K562 (cell line): ENCODE data around the gene RAB6B. TPM values are rescaled to one million over a fixed set of nuclear protein-coding genes. Genes with fewer than 3 reads are reported as not detected.
A peak's percentile ranks its signal among the peaks of the same experiment; 100 is the strongest.

Experiments used
- ATF1 ChIP-seq, 2 experiments: fragments of 450-650 bp in 1 of 2; IDR thresholded peaks; 2 replicates each; pipeline ENCODE4 v1.6.1; 2016; ENCODE audit warnings: missing compliant biosample characterization in 1 of 2, missing genetic modification characterization in 1 of 2
- CEBPB ChIP-seq: fragments of 450-650 bp; IDR thresholded peaks from 2 replicates; pipeline ENCODE4 v1.6.1; 2016; ENCODE audit warnings: missing genetic modification characterization, missing compliant biosample characterization
- ZNF41 ChIP-seq: fragments of 250-450 bp; sonication (Bioruptor Pico); conservative IDR thresholded peaks from 2 replicates; pipeline ENCODE4 v1.4.0; 2020; ENCODE audit warnings: mild to moderate bottlenecking
- ZNF699 ChIP-seq: fragments of 250-450 bp; sonication (Bioruptor Pico); IDR thresholded peaks from 2 replicates; pipeline ENCODE4 v1.8.0; 2021; ENCODE audit warnings: mild to moderate bottlenecking, moderate library complexity; ENCODE audit not compliant: insufficient replicate concordance
- polyA plus RNA-seq, 8 experiments: library from polyadenylated mRNA; depleted of rRNA in 4 of 8; stranded (reverse) in 5 of 8; unstranded in 3 of 8; fragments of >200 nt; fragmentation: Nextera tagmentation in 2 of 8; fragmentation: Illumina TruSeq in 1 of 8; extraction: Ambion mirVana in 2 of 8; extraction: Trizol in 1 of 8; gene quantifications; 2 replicates each; pipeline versions ENCODE4 v1.2.1 to v1.2.3, GENCODE V29; 2011 to 2014; ENCODE audit warnings: inconsistent platforms in 1 of 8, missing spikeins in 1 of 8
- total RNA-seq, 7 experiments: library from RNA; depleted of rRNA in 6 of 7; stranded (reverse); fragments of >200 nt in 6 of 7; fragmentation: Illumina TruSeq in 2 of 7; extraction: Trizol in 2 of 7; gene quantifications; 2 replicates each; pipeline versions ENCODE4 v1.2.1 to v1.2.3, GENCODE V29; 2011 to 2021; ENCODE audit warnings: low replicate concordance in 1 of 7
- TF ChIP-seq, protein P1 (sequence below), 2 experiments: fragments of 450-650 bp in 1 of 2; sonication (generic) in 1 of 2; formaldehyde crosslinking in 1 of 2; IDR thresholded peaks in 1 of 2; conservative IDR thresholded peaks in 1 of 2; 2 replicates each; pipeline versions ENCODE4 v1.6.1 to v1.8.1; 2016 to 2023; ENCODE audit warnings: mild to moderate bottlenecking in 2 of 2, moderate library complexity in 2 of 2, inconsistent platforms in 1 of 2, missing genetic modification reagents in 1 of 2
- TF ChIP-seq, protein P2 (sequence below): fragments of 250-450 bp; sonication (Bioruptor Pico); IDR thresholded peaks from 2 replicates; pipeline ENCODE4 v1.4.0; 2020; ENCODE audit warnings: mild to moderate bottlenecking, moderate library complexity

RAB6B gene
- total and polyA plus RNA-seq, 9 of the 15 experiments (the other 6 are each of a cell fraction or from before 2014, with no cell fraction given) = 0.60 to 18.1 (median 1.5) TPM

DNA sequence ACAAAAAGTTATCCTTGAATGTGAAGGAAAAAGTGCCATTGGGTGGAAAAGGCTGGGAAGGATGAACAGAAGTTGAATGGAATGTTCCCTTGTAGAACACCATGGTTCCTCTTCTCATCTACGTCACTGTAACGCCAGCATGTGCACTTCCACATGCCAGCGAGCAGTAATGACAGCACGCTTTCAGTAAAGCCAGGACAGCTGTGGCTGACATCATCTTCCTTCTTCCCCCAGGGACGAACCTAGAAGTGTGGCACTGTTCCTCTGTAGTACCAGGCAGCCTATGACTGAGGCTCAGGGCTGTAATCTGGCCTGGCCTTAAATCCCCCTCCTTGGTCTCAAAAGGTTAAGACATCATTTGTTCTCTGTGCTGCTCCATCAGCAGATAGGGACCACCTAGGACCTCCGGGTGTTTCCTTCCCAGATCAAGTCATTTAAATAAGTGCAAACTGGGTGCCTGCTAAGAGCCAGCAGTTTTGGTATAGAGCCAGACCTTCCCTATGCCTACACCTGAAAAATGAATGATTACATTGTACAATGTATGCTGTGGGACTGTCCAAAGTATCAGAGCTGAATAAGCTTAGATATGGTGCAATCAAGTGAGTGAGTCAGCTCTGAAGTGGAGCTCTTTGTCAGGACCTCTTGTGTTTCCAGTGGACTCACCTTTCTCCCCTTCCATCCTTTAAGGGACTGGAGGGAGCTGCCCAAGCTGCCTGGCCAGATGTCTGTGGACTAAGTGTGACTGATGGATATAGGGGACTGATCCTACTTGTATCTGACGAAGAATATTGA lies 95.7 kb downstream of the RAB6B start (continued):
- TF ChIP-seq, protein P1, sequence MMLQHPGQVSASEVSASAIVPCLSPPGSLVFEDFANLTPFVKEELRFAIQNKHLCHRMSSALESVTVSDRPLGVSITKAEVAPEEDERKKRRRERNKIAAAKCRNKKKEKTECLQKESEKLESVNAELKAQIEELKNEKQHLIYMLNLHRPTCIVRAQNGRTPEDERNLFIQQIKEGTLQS (IDR thresholded peaks at IDR 0.05) = peak; percentile 34; the same call in 1 of the 2 replicates
- TF ChIP-seq, protein P1 (CRISPR knock-in tag; conservative IDR thresholded peaks at IDR 0.05) = no peak
- TF ChIP-seq CEBPB (tag) (peak; percentile 60), ATF1 (CRISPR knock-in tag; IDR thresholded peaks at IDR 0.05) (no peak), ATF1 (tag; IDR thresholded peaks at IDR 0.05) (peak; percentile 27; the same call in 1 of the 2 replicates), ZNF699 (CRISPR knock-in tag) (no peak), ZNF41 (CRISPR knock-in tag) (no peak)
- TF ChIP-seq, protein P2, sequence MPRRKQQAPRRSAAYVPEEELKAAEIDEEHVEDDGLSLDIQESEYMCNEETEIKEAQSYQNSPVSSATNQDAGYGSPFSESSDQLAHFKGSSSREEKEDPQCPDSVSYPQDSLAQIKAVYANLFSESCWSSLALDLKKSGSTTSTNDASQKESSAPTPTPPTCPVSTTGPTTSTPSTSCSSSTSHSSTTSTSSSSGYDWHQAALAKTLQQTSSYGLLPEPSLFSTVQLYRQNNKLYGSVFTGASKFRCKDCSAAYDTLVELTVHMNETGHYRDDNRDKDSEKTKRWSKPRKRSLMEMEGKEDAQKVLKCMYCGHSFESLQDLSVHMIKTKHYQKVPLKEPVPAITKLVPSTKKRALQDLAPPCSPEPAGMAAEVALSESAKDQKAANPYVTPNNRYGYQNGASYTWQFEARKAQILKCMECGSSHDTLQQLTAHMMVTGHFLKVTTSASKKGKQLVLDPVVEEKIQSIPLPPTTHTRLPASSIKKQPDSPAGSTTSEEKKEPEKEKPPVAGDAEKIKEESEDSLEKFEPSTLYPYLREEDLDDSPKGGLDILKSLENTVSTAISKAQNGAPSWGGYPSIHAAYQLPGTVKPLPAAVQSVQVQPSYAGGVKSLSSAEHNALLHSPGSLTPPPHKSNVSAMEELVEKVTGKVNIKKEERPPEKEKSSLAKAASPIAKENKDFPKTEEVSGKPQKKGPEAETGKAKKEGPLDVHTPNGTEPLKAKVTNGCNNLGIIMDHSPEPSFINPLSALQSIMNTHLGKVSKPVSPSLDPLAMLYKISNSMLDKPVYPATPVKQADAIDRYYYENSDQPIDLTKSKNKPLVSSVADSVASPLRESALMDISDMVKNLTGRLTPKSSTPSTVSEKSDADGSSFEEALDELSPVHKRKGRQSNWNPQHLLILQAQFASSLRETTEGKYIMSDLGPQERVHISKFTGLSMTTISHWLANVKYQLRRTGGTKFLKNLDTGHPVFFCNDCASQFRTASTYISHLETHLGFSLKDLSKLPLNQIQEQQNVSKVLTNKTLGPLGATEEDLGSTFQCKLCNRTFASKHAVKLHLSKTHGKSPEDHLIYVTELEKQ (CRISPR knock-in tag) = no peak
